GM23248 (cell line): ENCODE measurements around the gene ALG1. TPM values are rescaled to one million over a fixed set of nuclear protein-coding genes. Genes with fewer than 3 reads are reported as not detected.
"Not testable (repeated sequence)": the region's sequence is repeated elsewhere in the genome, so short reads cannot be mapped to it uniquely, and the experiment has no call there.

Experiments
- DNase-seq: peaks from one replicate; pipeline ENCODE4 v3.0.0-alpha.2; 2015
- H2AFZ ChIP-seq: fragments of 200-600 bp; sonication (generic); 2 replicates; pipeline ENCODE4 v1.6.1; 2016; ENCODE audit warnings: antibody characterized with exemption
- H3F3A ChIP-seq: fragments of 200-600 bp; sonication (generic); 2 replicates; pipeline ENCODE4 v1.6.1; 2016; ENCODE audit warnings: mild to moderate bottlenecking, antibody characterized with exemption, mixed run types; ENCODE audit not compliant: insufficient read depth
- H3K27ac ChIP-seq: fragments of 200-600 bp; sonication (generic); 2 replicates; pipeline ENCODE4 v1.5.1; 2016; ENCODE audit warnings: mild to moderate bottlenecking
- H3K27me3 ChIP-seq: fragments of 200-600 bp; sonication (generic); replicated peaks from 2 replicates; pipeline ENCODE4 v1.6.1; 2016; ENCODE audit warnings: mild to moderate bottlenecking; ENCODE audit not compliant: insufficient read depth
- H3K36me3 ChIP-seq: fragments of 200-600 bp; sonication (generic); 2 replicates; pipeline ENCODE4 v1.6.1; 2016; ENCODE audit warnings: low read depth, mild to moderate bottlenecking
- H3K4me1 ChIP-seq: fragments of 200-600 bp; sonication (generic); 2 replicates; pipeline ENCODE4 v1.6.1; 2016; ENCODE audit warnings: mild to moderate bottlenecking; ENCODE audit not compliant: insufficient read depth
- H3K4me2 ChIP-seq: fragments of 200-600 bp; sonication (generic); one replicate; pipeline ENCODE4 v1.6.1; 2016; ENCODE audit warnings: mild to moderate bottlenecking; ENCODE audit not compliant: unreplicated experiment
- H3K4me3 ChIP-seq: fragments of 200-600 bp; sonication (generic); 2 replicates; pipeline ENCODE4 v1.5.1; 2016; ENCODE audit warnings: mild to moderate bottlenecking
- H3K79me2 ChIP-seq: fragments of 200-600 bp; sonication (generic); 2 replicates; pipeline ENCODE4 v1.6.1; 2016; ENCODE audit warnings: mild to moderate bottlenecking; ENCODE audit not compliant: insufficient read depth
- H3K9ac ChIP-seq: fragments of 200-600 bp; sonication (generic); 2 replicates; pipeline ENCODE4 v1.6.1; 2016; ENCODE audit warnings: mild to moderate bottlenecking
- H3K9me2 ChIP-seq: fragments of 200-600 bp; sonication (generic); 2 replicates; pipeline ENCODE4 v1.6.1; 2016; ENCODE audit warnings: mixed run types, mild to moderate bottlenecking, moderate library complexity; ENCODE audit not compliant: insufficient read depth
- H3K9me3 ChIP-seq: fragments of 200-600 bp; sonication (generic); one replicate; pipeline ENCODE4 v1.6.1; 2017; ENCODE audit warnings: low read depth
- H4K20me1 ChIP-seq: fragments of 200-600 bp; sonication (generic); 2 replicates; pipeline ENCODE4 v1.6.0; 2016; ENCODE audit not compliant: insufficient read depth
- EZH2 ChIP-seq: fragments of 200-600 bp; sonication (generic); IDR thresholded peaks from 2 replicates; pipeline ENCODE4 v1.6.1; 2018; ENCODE audit warnings: antibody characterized with exemption, mild to moderate bottlenecking; ENCODE audit not compliant: insufficient read depth, poor library complexity, severe bottlenecking
- EZH2phosphoT487 ChIP-seq: fragments of 200-600 bp; sonication (generic); IDR thresholded peaks from 2 replicates; pipeline ENCODE4 v1.6.1; 2018; ENCODE audit warnings: antibody characterized with exemption, moderate library complexity, mild to moderate bottlenecking, low read depth; ENCODE audit not compliant: insufficient read depth
- WGBS, 2 experiments: methylation state at CpG; one replicate each; pipeline ENCODE4 v1.1.6; 2015 to 2017; ENCODE audit warnings: low lambda C conversion rate in 2 of 2, low coverage in 1 of 2; ENCODE audit errors: missing lambda C conversion rate in 2 of 2; 5-methylcytosine and 5-hydroxymethylcytosine counted together
- in situ Hi-C: fragments of 300-500 bp; cut with MboI; formaldehyde crosslinking; loops from 2 replicates; pipeline ENCODE4 v1.15.0; 2020
- polyA plus RNA-seq: library from polyadenylated mRNA; unstranded; fragments of >200 nt; fragmentation: Nextera tagmentation; extraction: Ambion mirVana; gene quantifications from 2 replicates; pipeline ENCODE4 v1.2.1, GENCODE V29; 2016
- total RNA-seq: library from RNA; depleted of rRNA; stranded (reverse); fragments of >200 nt; shearing (Covaris generic); gene quantifications from 2 replicates; pipeline ENCODE4 v1.2.3, GENCODE V29; 2014

The ALG1 gene
- total and polyA plus RNA-seq, 2 experiments from 2014 or later = 36.5 to 45.4 TPM

DNA sequence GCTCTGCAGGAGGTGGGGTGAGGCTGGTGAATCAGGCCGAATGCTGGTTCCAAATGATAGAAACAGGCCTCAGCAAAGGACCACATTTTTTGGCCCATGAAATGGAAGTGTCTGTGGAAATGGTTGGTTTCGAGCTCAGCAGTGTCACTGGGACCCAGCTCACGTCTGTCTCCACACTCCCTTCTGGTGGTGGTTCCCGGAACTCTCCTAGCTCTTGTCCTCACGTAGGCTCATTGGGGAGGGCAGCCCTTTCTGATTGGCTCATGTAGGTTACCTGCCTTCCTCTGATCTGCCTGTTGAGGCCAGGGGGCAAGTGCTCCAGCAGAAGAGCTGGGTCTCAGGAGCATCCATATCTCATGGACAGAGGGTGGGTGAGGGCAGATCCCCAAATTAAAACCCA, 4.0 kb downstream of the ALG1 start:
- Histone ChIP-seq H3K36me3 (no peaks in the 10 kb centered on the region), H3K4me1 (peaks cover 19% of the 10 kb centered on the region), H3K27me3 (no peaks in the 10 kb centered on the region), H3K4me3 (no peak overlapping the region), H3K27ac (no peak overlapping the region), H3K4me2 (no peak overlapping the region), H2AFZ (no peak overlapping the region), H3K9ac (no peak overlapping the region), H3F3A (peaks cover 18% of the 10 kb centered on the region), H3K79me2 (peaks cover 33% of the 10 kb centered on the region), H3K9me2 (no peaks in the 10 kb centered on the region), H3K9me3 (no peaks in the 10 kb centered on the region), H4K20me1 (no peaks in the 10 kb centered on the region)
- WGBS, 2 experiments = 63 to 70% methylated on average over 5 of the region's 5 CpGs
- TF ChIP-seq EZH2 = no peak
- TF ChIP-seq EZH2phosphoT487 = no peak
- no peak for DNase-seq
- in situ Hi-C loops = no loop called here

DNA sequence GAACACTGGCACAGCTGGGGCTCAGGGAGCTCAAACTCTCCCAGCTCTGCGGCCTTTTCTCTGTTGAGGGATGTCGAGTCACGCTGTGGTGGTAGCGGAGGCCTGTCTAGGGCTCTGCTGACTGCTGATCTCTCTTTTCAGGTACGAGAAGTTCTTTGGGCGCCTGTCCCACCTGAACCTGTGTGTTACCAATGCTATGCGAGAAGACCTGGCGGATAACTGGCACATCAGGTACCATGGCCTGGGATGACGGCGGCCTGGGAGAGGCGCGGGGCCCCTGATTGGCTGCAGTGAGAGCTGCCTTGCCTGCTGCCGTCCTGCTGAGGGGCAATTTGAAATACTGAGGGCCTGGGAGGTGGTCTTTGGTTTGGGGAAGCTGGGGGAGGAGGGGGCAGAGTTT, 5.7 kb downstream of the ALG1 start:
- H3K79me2 ChIP-seq = peaks cover 30% of the 10 kb centered on the region
- WGBS, 2 experiments = 94 to 95% methylated on average over 13 of the region's 13 CpGs
- no peaks in the 10 kb centered on the region for H3K9me3 ChIP-seq
- DNase-seq = no peak
- TF ChIP-seq EZH2 = no peak
- no peak for TF ChIP-seq EZH2phosphoT487
- no peak overlapping the region for H3K4me2 ChIP-seq
- H3K36me3 ChIP-seq = no peaks in the 10 kb centered on the region
- H3K4me3 ChIP-seq = no peak overlapping the region
- peaks cover 14% of the 10 kb centered on the region for H3K4me1 ChIP-seq
- no peaks in the 10 kb centered on the region for H3K27me3 ChIP-seq
- no peaks in the 10 kb centered on the region for H4K20me1 ChIP-seq
- H3K9ac ChIP-seq = no peak overlapping the region
- H2AFZ ChIP-seq = no peak overlapping the region
- H3K27ac ChIP-seq = no peak overlapping the region
- no peaks in the 10 kb centered on the region for H3K9me2 ChIP-seq
- in situ Hi-C loops = no loop called here
- H3F3A ChIP-seq = peaks cover 7% of the 10 kb centered on the region

DNA sequence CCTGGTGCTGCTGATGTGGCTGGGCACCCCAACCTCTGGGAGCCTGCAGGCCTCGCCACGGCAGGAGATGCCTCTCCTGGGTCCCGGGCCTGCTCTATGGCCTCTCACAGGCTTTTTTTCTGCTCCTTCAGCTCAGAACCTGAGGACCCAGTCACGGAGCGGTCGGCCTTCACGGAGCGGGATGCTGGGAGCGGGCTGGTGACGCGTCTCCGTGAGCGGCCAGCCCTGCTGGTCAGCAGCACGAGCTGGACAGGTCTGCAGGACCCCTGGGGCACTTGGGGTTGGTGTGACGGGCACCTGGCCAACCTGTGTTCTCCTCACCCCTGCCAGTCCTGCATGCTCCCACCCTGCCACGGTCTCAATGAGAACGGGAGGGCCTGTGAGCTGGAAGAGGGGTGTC, 7.0 kb downstream of the ALG1 start:
- H3F3A ChIP-seq = no peaks in the 10 kb centered on the region
- H3K27ac ChIP-seq = no peak overlapping the region
- in situ Hi-C loops = no loop called here
- H3K79me2 ChIP-seq = peaks cover 18% of the 10 kb centered on the region
- H3K27me3 ChIP-seq = no peaks in the 10 kb centered on the region
- no peak overlapping the region for H2AFZ ChIP-seq
- no peak for TF ChIP-seq EZH2
- TF ChIP-seq EZH2phosphoT487 = no peak
- H3K4me2 ChIP-seq = no peak overlapping the region
- H3K9me3 ChIP-seq = no peaks in the 10 kb centered on the region
- DNase-seq = no peak
- 85 to 87% methylated on average over 17 of the region's 17 CpGs for WGBS, 2 experiments
- no peaks in the 10 kb centered on the region for H3K9me2 ChIP-seq
- H4K20me1 ChIP-seq = no peaks in the 10 kb centered on the region
- no peaks in the 10 kb centered on the region for H3K36me3 ChIP-seq
- no peak overlapping the region for H3K4me3 ChIP-seq
- H3K9ac ChIP-seq = no peak overlapping the region
- H3K4me1 ChIP-seq = peaks cover 1% of the 10 kb centered on the region; the same call in 1 of the 2 replicates

DNA sequence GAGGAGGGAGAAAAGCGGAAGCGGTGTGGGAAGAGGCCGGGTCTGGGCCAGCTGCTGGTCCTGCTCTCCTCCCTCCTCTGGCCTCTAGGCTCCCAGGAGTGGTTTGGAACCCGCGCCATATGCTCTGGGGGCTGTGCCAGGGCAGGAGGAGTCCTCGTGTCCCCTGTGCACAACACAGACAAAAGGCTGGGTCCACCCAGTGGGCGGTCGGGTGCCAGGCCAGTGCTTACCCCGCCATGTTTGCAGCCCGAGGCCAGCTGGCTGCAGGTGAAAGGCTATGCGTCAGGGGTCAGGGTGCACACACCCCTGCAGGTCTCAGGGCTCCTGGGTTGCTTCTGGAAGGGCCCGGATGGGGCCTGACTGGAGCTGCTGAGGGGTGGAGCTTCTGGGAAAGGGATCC, 8.8 kb downstream of the ALG1 start:
- H3K27me3 ChIP-seq, H2AFZ ChIP-seq, H3K79me2 ChIP-seq, H3K9me2 ChIP-seq, H3K4me1 ChIP-seq, H4K20me1 ChIP-seq, H3K4me2 ChIP-seq, H3K36me3 ChIP-seq, H3K4me3 ChIP-seq, H3F3A ChIP-seq, H3K27ac ChIP-seq, DNase-seq, in situ Hi-C loops, H3K9ac ChIP-seq, H3K9me3 ChIP-seq: not testable (repeated sequence)
- 92 to 93% methylated on average over 7 to 12 of the region's 12 CpGs for WGBS, 2 experiments

DNA sequence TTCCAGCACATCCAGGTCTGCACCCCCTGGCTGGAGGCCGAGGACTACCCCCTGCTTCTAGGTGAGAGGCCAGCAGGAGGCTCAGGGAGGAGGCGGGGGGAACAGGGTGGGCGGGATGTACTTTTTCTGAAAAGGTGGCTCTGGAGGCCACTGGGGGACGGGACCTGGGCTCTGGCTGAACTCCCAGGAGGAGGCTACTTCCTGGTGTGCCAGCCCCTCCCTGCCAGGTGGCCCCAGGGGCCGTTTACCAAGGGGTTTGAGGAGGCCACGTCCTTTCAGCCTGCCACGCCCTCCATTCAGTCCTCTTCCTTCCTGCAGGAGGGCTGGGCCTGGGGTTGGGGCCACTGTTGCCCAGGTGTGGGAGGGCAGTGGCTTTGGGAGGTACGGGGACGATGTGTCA, 9.4 kb downstream of the ALG1 start:
- WGBS, 2 experiments = 59 to 78% methylated on average over 5 to 8 of the region's 9 CpGs

DNA sequence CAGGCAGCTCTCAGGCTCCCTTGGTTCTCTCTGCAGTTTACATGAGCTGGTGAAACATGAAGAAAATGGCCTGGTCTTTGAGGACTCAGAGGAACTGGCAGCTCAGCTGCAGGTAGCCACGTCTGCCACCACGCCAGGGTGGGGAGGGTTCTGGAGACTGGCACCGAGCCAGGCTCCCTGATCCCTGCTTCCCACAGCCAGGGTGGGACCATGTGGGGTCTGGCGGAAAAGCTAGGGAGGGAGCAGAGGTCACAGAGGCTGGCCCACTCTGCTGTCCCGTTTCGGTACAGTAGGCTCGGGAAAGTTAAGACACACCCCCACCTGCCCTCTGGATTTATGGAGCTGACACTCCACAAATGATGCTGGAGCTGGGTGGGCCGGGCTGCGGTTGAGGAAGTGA, 12.0 kb downstream of the ALG1 start:
- H4K20me1 ChIP-seq, H3K4me3 ChIP-seq, in situ Hi-C loops, H3K27me3 ChIP-seq, H3K4me2 ChIP-seq, H3K27ac ChIP-seq, H3K9me2 ChIP-seq, H3K9ac ChIP-seq, H3K36me3 ChIP-seq, H2AFZ ChIP-seq, H3K4me1 ChIP-seq, H3F3A ChIP-seq, H3K79me2 ChIP-seq, H3K9me3 ChIP-seq, DNase-seq: not testable (repeated sequence)
- WGBS, 2 experiments = 95% methylated on average over 9 of the region's 9 CpGs

More for the DNA sequence above, 9.4 kb downstream of the ALG1 start:
- DNase-seq, H3K9me3 ChIP-seq, in situ Hi-C loops, H3K27me3 ChIP-seq, H3K4me2 ChIP-seq, H3K79me2 ChIP-seq, H3K9me2 ChIP-seq, H2AFZ ChIP-seq, H3K4me3 ChIP-seq, H4K20me1 ChIP-seq, H3K27ac ChIP-seq, H3F3A ChIP-seq, H3K36me3 ChIP-seq, H3K4me1 ChIP-seq, H3K9ac ChIP-seq: not testable (repeated sequence)

DNA sequence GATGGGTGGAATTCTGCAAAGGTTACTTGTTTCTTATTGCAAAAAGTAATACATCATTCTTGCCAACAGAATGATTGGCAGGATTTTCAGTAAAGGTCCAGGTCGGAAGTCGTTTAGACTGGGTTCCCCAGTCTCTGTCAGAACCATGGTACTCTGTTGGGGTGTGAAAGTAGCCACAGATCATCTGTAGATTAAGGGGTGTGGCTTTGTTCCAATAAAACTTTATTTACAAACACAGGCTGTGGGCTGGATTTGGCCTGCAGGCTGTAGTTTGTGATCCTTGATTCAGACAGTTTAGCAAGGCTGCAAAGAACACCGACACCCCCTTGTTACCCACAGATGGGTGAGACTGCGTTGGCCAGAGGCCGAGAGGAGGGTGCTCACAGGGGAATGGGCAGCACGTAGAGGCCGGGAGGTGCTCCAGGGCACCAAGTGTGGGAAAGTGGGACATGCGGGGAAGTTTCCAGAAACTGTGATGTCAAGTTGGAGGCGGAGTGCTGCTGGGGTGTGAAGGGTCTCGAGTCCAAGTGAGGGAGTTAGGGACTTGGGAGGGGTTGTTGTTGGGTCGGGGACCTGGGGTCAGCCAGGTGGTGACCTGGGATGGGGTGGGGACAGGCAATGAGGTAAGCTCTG, 12.6 kb downstream of the ALG1 start:
- H3K79me2 ChIP-seq, H4K20me1 ChIP-seq, H3K27ac ChIP-seq, H3F3A ChIP-seq, in situ Hi-C loops, H3K9me3 ChIP-seq, H3K4me2 ChIP-seq, H3K4me1 ChIP-seq, H2AFZ ChIP-seq, DNase-seq, H3K36me3 ChIP-seq, H3K9me2 ChIP-seq, H3K4me3 ChIP-seq, H3K27me3 ChIP-seq, H3K9ac ChIP-seq: not testable (repeated sequence)
- whole genome bisulfite sequencing, 2 experiments = 77 to 78% methylated on average over 10 to 11 of the region's 11 CpGs
